ENCODE data around the gene SPRY4.

SPRY4 gene

DNA sequence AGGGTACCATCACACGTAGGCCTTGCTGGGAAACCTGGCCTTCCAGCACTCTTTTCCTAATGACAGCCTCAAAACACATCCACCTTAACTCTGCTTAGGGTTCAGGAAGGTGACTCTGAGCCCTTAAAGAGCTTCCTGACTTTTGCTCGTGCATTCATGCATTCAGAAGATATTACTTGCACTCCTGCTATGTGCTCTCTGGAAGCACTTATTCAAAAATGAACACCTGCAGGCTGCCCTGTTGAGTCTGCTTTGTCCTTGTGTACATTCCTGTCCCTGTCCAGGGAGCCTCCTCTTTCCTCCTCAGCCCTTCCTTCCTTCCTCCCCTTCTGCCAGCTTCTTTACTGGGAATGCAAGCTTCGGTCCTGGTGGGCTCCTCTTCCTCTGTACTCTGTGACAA lies 61.5 kb downstream of the SPRY4 start:
- no peak overlapping the region for H3K27ac ChIP-seq
- no peak for TF ChIP-seq ZFX (IDR thresholded peaks at IDR 0.05)

DNA sequence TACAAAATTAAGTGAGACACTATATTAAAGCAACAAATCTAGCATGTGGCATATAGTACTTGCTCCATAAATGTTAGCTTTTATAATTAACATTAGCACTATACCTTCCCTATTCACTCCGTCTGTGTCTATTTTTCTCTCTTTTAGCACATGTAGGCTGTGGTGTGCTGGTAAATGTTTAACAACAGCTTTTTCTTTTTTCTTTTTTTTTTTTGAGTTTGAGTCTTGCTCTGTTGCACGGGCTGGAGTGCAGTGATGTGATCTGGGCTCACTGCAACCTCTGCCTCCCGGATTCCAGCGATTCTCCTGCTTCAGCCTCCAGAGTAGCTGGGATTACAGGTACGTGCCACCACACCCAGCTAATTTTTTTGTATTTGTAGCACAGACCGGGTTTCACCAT lies 62.1 kb downstream of the SPRY4 start:
- TF ChIP-seq ZFX (IDR thresholded peaks at IDR 0.05): no peak
- TF ChIP-seq, protein P1, sequence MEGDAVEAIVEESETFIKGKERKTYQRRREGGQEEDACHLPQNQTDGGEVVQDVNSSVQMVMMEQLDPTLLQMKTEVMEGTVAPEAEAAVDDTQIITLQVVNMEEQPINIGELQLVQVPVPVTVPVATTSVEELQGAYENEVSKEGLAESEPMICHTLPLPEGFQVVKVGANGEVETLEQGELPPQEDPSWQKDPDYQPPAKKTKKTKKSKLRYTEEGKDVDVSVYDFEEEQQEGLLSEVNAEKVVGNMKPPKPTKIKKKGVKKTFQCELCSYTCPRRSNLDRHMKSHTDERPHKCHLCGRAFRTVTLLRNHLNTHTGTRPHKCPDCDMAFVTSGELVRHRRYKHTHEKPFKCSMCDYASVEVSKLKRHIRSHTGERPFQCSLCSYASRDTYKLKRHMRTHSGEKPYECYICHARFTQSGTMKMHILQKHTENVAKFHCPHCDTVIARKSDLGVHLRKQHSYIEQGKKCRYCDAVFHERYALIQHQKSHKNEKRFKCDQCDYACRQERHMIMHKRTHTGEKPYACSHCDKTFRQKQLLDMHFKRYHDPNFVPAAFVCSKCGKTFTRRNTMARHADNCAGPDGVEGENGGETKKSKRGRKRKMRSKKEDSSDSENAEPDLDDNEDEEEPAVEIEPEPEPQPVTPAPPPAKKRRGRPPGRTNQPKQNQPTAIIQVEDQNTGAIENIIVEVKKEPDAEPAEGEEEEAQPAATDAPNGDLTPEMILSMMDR (conservative IDR thresholded peaks at IDR 0.05): no peak
- H3K27ac ChIP-seq: no peak overlapping the region

Measured in C4-2B (cell line).